NT2/D1 (cell line): Measurements from ENCODE around the gene TCTA.

Source experiments
- SUZ12 ChIP-seq: IDR thresholded peaks from 2 replicates; pipeline ENCODE4 v1.6.1; 2011; ENCODE audit not compliant: insufficient read length, insufficient read depth; ENCODE audit errors: extremely low read depth
- YY1 ChIP-seq: IDR thresholded peaks from 2 replicates; pipeline ENCODE4 v1.6.1; 2011; ENCODE audit not compliant: insufficient read length, insufficient read depth

DNA sequence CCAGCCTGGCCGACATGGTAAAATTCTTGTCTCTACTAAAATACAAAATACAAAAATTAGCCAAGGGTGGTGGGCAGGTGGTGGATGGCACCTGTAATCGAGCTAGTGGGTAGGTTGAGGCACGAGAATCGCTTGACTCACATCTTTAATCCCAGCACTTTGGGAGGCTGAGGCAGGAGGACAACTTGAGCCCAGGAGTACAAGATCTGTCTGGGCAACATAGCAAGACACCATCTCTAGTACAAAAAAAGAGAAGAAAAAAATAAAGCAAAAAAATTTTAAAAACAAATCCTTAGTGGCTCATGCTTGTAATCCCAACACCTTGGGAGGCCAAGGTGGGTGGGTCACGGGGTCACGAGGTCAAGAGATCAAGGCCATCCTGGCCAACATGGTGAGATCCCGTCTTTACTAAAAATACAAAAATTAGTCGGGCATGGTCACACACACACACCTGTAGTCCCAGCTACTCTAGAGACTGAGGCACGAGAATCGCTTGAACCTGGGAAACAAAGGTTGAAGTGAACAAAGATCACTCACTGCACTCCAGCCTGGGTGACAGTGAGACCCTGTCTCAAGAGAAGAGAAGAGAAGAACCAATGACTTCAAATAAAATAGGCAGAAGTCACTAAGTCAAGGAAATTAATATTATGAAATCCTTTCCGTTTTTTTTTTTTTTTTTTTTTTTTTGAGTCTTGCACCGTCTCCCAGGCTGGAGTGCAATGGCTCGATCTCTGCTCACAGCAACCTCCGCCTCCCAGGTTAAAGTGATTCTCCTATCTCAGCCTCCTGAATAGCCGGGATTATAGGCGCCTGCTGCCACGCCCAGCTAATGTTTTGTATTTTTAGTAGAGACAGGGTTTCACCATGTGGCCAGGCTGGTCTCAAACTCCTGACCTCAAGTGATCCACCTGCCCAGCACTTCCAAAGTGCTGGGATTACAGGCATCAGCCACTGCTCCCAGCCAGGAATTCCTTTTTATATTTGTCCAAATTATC lies 5.4 kb upstream of the TCTA start:
- TF ChIP-seq YY1, result no peak
- no peak for TF ChIP-seq SUZ12
